Mesendoderm (in vitro differentiated cells): Measurements from ENCODE around the gene SRPX.

ENCODE experiments used
- DNase-seq: peaks from one replicate; pipeline ENCODE4 v3.0.0; 2013
- H2AK5ac ChIP-seq: 2 replicates; pipeline ENCODE4 v1.6.1; 2013; ENCODE audit warnings: low read length, inconsistent platforms
- H2BK120ac ChIP-seq: 2 replicates; pipeline ENCODE4 v1.6.1; 2013; ENCODE audit warnings: low read depth, mild to moderate bottlenecking, low read length, moderate library complexity, mixed read lengths
- H2BK15ac ChIP-seq: replicated peaks from 2 replicates; pipeline ENCODE4 v1.6.1; 2013; ENCODE audit warnings: low read depth, mild to moderate bottlenecking, moderate library complexity
- H2BK5ac ChIP-seq: 2 replicates; pipeline ENCODE4 v1.6.1; 2013; ENCODE audit warnings: low read length, inconsistent platforms
- H3K18ac ChIP-seq: 2 replicates; pipeline ENCODE4 v1.6.1; 2013; ENCODE audit warnings: mild to moderate bottlenecking, low read length, mixed read lengths
- H3K23ac ChIP-seq: one replicate; pipeline ENCODE4 v1.6.1; 2013; ENCODE audit warnings: low read length
- H3K27ac ChIP-seq: 2 replicates; pipeline ENCODE4 v1.5.1; 2013; ENCODE audit warnings: low read depth, mild to moderate bottlenecking, inconsistent platforms, low read length, moderate library complexity
- H3K27me3 ChIP-seq: 2 replicates; pipeline ENCODE4 v1.6.1; 2013; ENCODE audit warnings: low read length, control low read depth, mild to moderate bottlenecking, inconsistent platforms; ENCODE audit not compliant: insufficient read depth, poor library complexity
- H3K36me3 ChIP-seq: 2 replicates; pipeline ENCODE4 v1.6.1; 2013; ENCODE audit warnings: low read length, inconsistent platforms; ENCODE audit not compliant: control insufficient read depth, insufficient read depth
- H3K4ac ChIP-seq: one replicate; pipeline ENCODE4 v1.6.1; 2013; ENCODE audit warnings: low read depth, mild to moderate bottlenecking, low read length, moderate library complexity
- H3K4me1 ChIP-seq: 2 replicates; pipeline ENCODE4 v1.6.1; 2013; ENCODE audit warnings: low read depth, low read length, inconsistent platforms; ENCODE audit not compliant: control insufficient read depth
- H3K4me2 ChIP-seq: 2 replicates; pipeline ENCODE4 v1.6.1; 2013; ENCODE audit warnings: low read length
- H3K4me3 ChIP-seq: 2 replicates; pipeline ENCODE4 v1.5.1; 2013; ENCODE audit warnings: mild to moderate bottlenecking, low read length
- H3K56ac ChIP-seq: one replicate; pipeline ENCODE4 v1.6.1; 2013; ENCODE audit warnings: low read length
- H3K79me1 ChIP-seq: 2 replicates; pipeline ENCODE4 v1.6.1; 2013; ENCODE audit warnings: low read length, inconsistent platforms
- H3K79me2 ChIP-seq: 2 replicates; pipeline ENCODE4 v1.6.1; 2013; ENCODE audit warnings: mild to moderate bottlenecking, low read length; ENCODE audit not compliant: control insufficient read depth, insufficient read depth
- H3K9ac ChIP-seq: 2 replicates; pipeline ENCODE4 v1.6.1; 2013; ENCODE audit warnings: low read length, inconsistent platforms
- H4K5ac ChIP-seq: one replicate; pipeline ENCODE4 v1.6.1; 2013; ENCODE audit warnings: low read length
- H4K8ac ChIP-seq: one replicate; pipeline ENCODE4 v1.6.1; 2013; ENCODE audit warnings: low read depth, mild to moderate bottlenecking, control low read depth, low read length, moderate library complexity
- WGBS: extraction: QIAGEN DNeasy Blood & Tissue Kit; methylation state at CpG from one replicate; pipeline ENCODE4 v1.1.7; 2013; ENCODE audit warnings: low lambda C conversion rate, missing lambda C conversion rate; ENCODE audit not compliant: insufficient coverage; ENCODE audit errors: extremely low coverage; 5-methylcytosine and 5-hydroxymethylcytosine counted together

Gene SRPX

DNA sequence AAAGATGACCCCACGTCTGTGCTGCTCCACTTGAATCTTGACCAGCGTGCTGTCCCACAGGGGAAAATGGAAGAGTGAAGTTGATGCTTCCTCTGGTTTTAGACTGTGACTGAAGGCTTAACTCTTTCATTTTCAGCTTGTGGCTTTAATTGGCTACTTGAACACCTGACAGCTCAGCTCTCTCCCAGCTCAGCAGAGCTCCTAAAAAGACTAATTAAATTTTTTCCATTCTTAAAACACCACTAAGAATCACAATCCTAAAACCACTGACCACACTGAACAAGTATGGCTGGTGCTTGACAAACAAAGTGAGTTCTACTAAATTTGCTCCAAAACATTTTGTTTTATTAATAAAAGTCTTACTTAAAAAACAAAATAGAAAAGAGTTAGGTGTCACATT is 71.7 kb downstream of the SRPX start:
- Histone ChIP-seq H3K79me2 (no peaks in the 10 kb centered on the region), H3K27ac (no peak overlapping the region), H2AK5ac (no peak overlapping the region), H3K4me1 (no peaks in the 10 kb centered on the region), H2BK15ac (no peak overlapping the region), H3K27me3 (no peaks in the 10 kb centered on the region), H3K9ac (no peak overlapping the region), H4K8ac (no peak overlapping the region), H3K79me1 (no peaks in the 10 kb centered on the region), H3K36me3 (no peaks in the 10 kb centered on the region), H3K4me2 (no peak overlapping the region), H2BK5ac (no peak overlapping the region), H3K4ac (no peak overlapping the region), H3K56ac (no peak overlapping the region), H4K5ac (no peak overlapping the region), H2BK120ac (no peak overlapping the region), H3K18ac (no peak overlapping the region), H3K4me3 (no peak overlapping the region), H3K23ac (no peak overlapping the region)
- DNase-seq, result no peak
- no CpG with 5 or more reads among the region's 2 CpGs for WGBS

DNA sequence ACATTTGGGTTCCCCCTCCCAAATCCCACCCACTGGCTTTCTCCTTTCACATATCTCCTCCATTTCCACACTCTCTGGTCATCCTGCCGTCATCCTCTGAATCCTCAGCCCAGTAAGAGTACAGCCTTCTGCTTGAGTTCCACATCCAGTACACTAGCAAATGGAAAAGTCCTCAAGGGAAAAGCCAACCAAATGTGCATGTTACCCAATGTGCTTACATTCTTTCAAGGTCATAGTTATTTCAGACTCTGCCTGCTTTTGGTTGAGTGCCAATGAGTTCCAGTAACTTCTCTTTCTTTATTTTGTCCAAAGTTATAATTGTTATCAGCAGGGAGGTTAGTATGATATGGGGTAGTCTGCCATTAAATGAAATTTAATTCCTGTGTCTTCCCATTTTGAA is 78.1 kb downstream of the SRPX start:
- Histone ChIP-seq H3K27me3 (no peaks in the 10 kb centered on the region), H3K36me3 (no peaks in the 10 kb centered on the region), H3K18ac (no peak overlapping the region), H3K4me3 (no peak overlapping the region), H3K23ac (no peak overlapping the region), H3K79me2 (no peaks in the 10 kb centered on the region), H3K9ac (no peak overlapping the region), H3K27ac (no peak overlapping the region), H3K4me2 (no peak overlapping the region), H3K4ac (no peak overlapping the region), H4K5ac (no peak overlapping the region), H2AK5ac (no peak overlapping the region), H4K8ac (no peak overlapping the region), H3K56ac (no peak overlapping the region), H2BK15ac (no peak overlapping the region), H2BK5ac (no peak overlapping the region), H3K4me1 (no peaks in the 10 kb centered on the region), H2BK120ac (no peak overlapping the region), H3K79me1 (no peaks in the 10 kb centered on the region)
- no CpG with 5 or more reads among the region's 1 CpG for WGBS
- DNase-seq, result no peak

DNA sequence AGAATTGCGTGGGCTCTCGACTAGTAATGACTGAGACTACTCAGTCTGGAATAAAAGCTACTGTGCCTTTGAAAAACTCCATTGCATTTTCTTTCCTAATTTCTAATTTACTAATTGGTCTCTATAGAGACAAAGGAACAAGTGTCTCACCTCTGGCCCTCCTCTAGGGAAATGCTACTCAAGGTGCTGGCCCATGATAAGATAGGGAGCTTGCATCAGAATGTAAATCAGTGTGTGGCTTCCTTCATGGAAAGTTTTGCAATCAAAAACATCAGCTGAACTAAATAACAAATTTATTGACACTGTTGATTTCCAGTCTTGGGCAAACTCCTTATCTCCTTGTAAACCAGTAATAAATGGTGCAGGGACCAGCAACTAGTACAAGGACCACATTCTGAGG is 81.8 kb downstream of the SRPX start:
- Histone ChIP-seq H3K18ac (no peak overlapping the region), H3K27me3 (no peaks in the 10 kb centered on the region), H2BK5ac (no peak overlapping the region), H3K4me2 (no peak overlapping the region), H3K4me3 (no peak overlapping the region), H3K9ac (no peak overlapping the region), H3K79me2 (no peaks in the 10 kb centered on the region), H2AK5ac (no peak overlapping the region), H4K8ac (no peak overlapping the region), H3K4ac (no peak overlapping the region), H4K5ac (no peak overlapping the region), H3K23ac (no peak overlapping the region), H3K4me1 (no peaks in the 10 kb centered on the region), H3K27ac (no peak overlapping the region), H2BK120ac (no peak overlapping the region), H3K36me3 (no peaks in the 10 kb centered on the region), H3K56ac (no peak overlapping the region), H2BK15ac (no peak overlapping the region), H3K79me1 (no peaks in the 10 kb centered on the region)
- no CpG with 5 or more reads among the region's 2 CpGs for WGBS
- peak; percentile 48 for DNase-seq

DNA sequence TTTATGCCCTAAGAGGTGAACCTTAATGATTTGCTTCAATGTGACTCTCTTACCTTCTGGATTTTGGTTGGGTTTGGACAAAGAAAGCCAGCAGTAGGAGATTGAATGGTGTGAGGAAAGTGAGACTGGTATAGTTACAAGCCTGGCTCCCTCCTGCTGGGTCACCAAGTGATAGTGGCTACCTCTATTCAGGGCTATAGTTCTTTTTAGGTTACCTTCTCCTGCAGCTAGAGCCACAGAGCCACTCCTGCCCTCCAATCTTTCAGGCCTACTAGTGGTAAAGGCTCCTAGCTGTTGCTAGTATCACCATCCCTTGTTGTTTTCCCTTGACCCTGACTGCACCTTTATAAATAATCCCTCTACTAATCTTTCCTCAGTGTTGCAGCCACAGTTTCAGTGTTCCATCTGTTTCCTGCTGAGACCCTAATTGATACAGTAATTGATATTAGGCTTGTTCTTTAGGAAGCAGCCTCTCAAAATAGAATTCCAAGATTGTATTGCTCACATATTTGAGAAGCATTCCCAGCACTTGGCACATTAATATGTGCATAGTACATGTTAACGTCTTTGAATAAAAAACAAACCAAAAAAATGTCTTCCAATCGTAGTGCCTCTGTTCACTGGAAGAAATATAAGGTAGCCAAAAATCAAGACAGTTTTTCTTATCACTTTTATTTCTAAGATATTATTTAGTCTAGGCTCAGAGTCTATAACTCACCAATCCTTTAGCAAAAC is 82.3 kb downstream of the SRPX start:
- Histone ChIP-seq H3K79me1 (no peaks in the 10 kb centered on the region), H4K5ac (no peak overlapping the region), H3K4ac (no peak overlapping the region), H3K27me3 (no peaks in the 10 kb centered on the region), H3K27ac (no peak overlapping the region), H3K9ac (no peak overlapping the region), H4K8ac (no peak overlapping the region), H3K79me2 (no peaks in the 10 kb centered on the region), H3K23ac (no peak overlapping the region), H3K18ac (no peak overlapping the region), H2BK5ac (no peak overlapping the region), H3K4me3 (no peak overlapping the region), H3K36me3 (no peaks in the 10 kb centered on the region), H2BK120ac (no peak overlapping the region), H3K4me1 (no peaks in the 10 kb centered on the region), H3K56ac (no peak overlapping the region), H3K4me2 (no peak overlapping the region), H2BK15ac (no peak overlapping the region), H2AK5ac (no peak overlapping the region)
- no CpG with 5 or more reads among the region's 2 CpGs for WGBS
- peak; percentile 65 for DNase-seq

DNA sequence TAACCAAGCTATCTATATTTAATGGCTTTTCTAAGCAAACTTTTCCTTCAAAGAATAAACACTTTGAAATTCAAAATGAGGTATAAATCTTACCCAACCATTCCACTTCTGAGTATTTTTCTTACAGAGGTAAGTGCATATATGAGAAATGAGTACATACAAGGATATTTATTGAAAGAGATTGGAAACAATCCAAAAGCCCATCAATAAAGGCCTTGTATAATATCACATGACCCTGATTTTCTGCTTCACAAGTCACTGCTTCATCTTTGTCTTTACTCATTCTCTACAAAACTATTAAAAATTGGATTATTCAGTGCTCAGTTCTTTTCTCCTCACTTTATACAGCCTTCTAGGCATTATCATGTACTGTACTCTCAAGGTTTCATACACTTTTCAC is 91.3 kb downstream of the SRPX start:
- Histone ChIP-seq H3K27me3 (no peaks in the 10 kb centered on the region), H3K9ac (no peak overlapping the region), H3K4me1 (no peaks in the 10 kb centered on the region), H2BK120ac (no peak overlapping the region), H3K18ac (no peak overlapping the region), H3K4me2 (no peak overlapping the region), H3K27ac (no peak overlapping the region), H3K36me3 (no peaks in the 10 kb centered on the region), H3K79me2 (no peaks in the 10 kb centered on the region), H3K23ac (no peak overlapping the region), H2BK5ac (no peak overlapping the region), H3K56ac (no peak overlapping the region), H3K4ac (no peak overlapping the region), H3K4me3 (no peak overlapping the region), H3K79me1 (no peaks in the 10 kb centered on the region), H4K8ac (no peak overlapping the region), H2AK5ac (no peak overlapping the region), H4K5ac (no peak overlapping the region), H2BK15ac (no peak overlapping the region)
- no peak for DNase-seq

DNA sequence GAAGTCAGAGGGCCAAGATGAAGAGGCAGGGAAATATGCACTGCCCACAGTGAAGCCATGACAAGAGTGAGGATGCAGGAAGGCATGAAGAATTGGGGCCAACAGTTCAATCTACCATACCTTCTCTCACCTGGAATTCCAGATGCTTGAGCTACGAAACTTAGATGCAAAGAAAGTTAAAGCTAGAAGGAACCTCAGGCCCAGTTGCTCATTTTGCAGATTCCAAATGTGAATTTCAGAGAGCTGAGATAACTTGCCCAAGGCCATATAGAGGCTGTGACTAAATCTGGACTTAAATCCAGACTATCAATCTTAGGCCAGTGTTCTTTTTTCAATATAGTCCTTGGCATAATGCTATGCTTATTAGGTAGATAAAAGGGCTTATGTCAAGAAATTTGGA is 92.7 kb downstream of the SRPX start:
- H3K4me2 ChIP-seq, result no peak overlapping the region
- no peak overlapping the region for H2BK120ac ChIP-seq
- H3K4ac ChIP-seq, result no peak overlapping the region
- H2BK15ac ChIP-seq, result no peak overlapping the region
- H3K23ac ChIP-seq, result no peak overlapping the region
- H3K4me1 ChIP-seq, result no peaks in the 10 kb centered on the region
- H4K8ac ChIP-seq, result no peak overlapping the region
- H3K27me3 ChIP-seq, result no peaks in the 10 kb centered on the region
- no peak for DNase-seq
- no peak overlapping the region for H4K5ac ChIP-seq
- no peak overlapping the region for H3K56ac ChIP-seq
- H3K79me2 ChIP-seq, result no peaks in the 10 kb centered on the region
- no peak overlapping the region for H3K27ac ChIP-seq
- no peak overlapping the region for H3K18ac ChIP-seq
- no peak overlapping the region for H3K9ac ChIP-seq
- no peak overlapping the region for H2AK5ac ChIP-seq
- H3K36me3 ChIP-seq, result no peaks in the 10 kb centered on the region
- no peak overlapping the region for H2BK5ac ChIP-seq
- H3K4me3 ChIP-seq, result no peak overlapping the region
- no peaks in the 10 kb centered on the region for H3K79me1 ChIP-seq
- no CpG with 5 or more reads among the region's 1 CpG for WGBS
